Measurements from ENCODE around the gene LYRM4.

The LYRM4 gene

DNA sequence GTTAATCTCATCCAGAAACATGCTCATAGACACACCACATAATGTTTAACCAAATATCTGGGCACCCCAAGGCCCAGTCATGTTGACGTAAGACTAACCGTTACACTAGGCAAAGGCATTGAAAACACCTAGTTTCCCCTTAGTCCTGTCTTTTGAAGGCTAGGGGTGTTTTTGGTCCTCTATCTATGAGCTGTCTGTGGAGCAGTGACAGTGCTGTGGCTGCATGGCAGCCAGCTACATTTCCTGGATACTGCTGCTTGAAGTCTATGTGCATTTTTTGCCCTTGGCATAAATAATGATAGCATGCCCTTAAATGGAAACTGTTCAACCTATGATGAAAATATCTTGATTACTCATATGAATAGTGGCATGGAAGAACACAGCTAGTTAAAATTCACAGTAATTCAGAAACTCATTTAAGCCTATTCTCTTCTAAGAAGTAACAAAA lies 19.2 kb upstream of the LYRM4 start:
- no peak for DNase-seq

DNA sequence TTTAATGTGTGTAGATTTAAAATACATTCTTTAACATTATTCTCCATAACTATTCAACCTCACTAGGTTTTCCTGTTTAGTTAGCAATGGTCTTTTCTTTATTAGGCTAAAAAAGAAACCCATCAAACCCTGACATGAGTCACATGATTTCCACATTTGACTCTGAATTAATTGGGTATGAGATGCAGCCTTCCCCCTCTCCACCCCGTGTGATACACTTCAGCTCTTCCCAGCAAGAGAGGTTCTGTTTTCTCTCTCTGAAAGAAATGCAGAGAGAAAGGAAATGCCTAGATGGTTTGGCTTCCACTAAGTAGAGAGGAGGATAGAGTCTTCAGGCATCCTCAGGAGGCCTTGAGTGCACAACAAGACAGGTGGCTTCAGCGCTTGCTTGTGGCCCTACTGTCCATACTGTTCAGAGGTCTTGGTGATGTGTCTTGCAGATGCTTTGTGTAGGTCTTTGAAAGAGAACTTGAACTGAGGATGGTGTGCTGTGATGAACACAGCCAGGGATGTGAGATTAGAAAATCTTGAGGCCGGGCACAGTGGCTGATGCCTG lies 17.9 kb upstream of the LYRM4 start:
- DNase-seq: no peak

DNA sequence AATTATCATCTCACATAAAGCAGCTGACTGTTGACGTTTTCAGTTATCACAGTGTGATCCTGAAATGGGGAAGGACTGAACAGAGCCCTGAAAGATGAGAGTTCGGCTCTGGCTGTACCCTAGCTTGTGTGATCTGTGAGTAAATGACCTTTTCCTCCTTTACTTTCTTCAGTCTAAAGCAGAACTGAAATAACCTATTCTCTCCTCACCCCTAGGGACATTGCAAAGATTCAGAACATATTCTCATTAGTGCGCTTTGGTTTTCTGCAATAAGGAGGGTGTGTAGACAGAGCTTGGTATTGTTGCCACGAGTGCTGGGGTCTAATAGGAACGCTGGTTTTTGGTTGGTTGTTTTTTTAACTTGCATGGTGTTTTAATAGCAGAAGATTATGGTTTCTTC lies 17.3 kb upstream of the LYRM4 start:
- no peak for DNase-seq

DNA sequence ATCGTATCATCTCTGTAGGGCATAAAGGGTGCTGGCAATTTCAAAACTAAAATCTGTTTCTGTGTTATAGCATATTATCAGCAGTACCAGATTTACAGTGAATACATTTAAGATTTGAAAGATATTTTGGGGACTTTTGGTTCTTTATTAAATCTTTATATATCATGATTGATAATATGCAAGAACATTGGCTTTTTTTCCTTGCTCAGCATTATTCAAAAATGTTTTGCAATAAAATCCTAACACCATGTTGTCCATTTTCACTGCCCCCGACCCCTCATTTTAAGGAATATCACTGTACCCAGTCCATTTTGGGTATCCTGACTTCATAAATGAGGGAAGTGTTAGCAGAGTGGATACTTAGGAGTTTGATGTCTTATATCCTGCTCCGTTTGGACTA lies 16.8 kb upstream of the LYRM4 start:
- no peak for DNase-seq

DNA sequence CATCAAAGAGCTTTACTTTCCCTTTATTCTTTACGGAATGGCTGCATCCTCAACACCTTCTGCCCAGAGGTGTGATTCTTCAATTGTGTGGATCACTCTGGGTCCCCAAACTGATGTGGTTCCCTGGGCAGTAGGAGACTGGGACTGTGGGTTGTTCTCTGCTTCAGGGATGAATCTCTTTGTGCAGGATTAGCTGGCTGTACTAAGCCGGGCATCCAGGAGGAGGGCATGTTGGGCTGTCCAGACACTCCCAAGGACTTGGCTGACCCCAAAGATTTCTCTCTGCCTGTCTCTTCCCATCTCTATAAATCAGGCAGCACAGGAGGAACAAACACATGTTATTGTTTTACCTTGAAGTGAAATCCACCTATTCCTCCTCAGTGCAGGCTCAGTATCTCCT lies 15.8 kb upstream of the LYRM4 start:
- DNase-seq: no peak

DNA sequence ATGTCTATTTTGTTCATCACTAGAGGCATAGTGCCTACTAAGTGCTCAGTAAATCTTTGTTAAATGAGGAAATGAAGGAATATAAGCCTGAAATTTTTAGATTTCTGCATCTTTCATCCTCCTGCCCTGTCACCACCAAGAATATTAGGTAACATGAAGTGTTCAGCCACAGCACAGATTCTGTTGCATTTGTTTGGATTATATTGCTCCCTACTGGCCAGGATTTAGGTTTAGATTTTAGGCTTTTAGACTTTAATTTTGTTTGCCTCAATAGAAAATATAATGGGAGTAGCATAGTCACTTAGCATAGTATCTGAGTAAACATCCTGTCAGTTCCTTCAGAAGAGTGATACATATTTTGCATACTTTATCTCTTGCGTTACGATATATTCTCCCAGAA lies 14.7 kb upstream of the LYRM4 start:
- DNase-seq: no peak

DNA sequence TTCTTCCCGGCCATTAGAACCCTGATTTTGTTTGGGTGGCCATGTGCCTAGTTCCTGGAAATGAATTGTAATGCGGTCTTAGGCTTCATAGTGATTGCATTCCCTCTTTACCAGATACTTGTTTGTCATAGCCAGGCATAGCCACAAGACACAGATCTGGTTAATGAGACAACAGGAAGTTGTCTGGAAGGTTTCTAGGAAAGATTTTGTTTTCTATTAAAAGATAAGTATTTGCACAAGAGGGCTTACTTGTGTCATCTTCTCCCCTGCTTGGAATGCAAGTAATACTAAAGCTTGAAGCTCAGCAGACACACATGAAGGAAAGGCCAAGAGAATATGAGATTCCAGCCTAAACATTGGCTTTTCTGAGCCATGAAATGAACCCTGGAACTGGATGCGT lies 13.5 kb upstream of the LYRM4 start:
- no peak for DNase-seq

DNA sequence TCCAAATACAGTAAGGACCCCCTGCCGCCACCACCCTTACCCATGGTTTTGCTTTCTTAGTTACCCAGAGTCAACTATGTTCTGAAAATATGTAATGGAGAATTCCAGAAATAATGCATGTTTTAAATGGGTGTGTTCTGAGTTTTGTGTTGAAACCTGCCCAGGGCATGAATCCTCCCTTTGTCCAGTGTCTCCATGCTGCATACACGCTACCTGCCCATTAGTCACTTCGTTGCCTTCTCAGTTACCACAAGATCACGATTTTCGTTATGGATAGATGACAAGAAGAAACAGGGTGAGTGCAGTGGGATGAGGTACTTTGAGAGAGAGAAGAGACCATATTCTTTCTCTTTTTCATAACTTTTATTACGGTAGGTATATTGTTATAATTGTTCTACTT lies 11.2 kb upstream of the LYRM4 start:
- no peak for DNase-seq

DNA sequence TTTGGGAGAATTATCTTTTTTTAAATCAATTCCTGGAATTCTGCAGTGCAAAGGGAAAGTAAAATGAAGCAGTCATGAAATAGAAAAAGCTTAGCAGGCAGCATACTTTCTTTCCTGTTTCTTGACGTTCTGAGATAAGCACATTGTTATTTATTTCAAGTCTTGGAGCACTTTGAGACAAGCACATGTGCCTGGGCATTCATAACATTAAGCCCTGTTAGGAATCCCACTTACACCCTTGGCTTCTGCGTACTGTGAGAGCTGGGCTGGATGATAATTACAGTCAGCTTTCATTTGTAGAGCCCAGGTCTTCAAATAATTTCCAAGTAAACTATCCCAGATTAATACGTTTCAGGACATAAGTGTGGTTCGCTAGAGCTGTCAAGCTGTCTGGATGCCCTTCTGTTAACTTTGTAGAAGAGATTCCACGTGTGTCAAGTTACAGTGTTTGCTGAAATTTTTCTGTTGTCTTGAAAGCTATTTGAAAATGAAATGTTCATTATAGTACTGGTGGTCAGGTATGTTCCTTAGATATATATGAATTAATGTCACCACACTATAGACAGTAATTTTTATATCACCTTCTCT lies 9.4 kb upstream of the LYRM4 start:
- no peak for DNase-seq

DNA sequence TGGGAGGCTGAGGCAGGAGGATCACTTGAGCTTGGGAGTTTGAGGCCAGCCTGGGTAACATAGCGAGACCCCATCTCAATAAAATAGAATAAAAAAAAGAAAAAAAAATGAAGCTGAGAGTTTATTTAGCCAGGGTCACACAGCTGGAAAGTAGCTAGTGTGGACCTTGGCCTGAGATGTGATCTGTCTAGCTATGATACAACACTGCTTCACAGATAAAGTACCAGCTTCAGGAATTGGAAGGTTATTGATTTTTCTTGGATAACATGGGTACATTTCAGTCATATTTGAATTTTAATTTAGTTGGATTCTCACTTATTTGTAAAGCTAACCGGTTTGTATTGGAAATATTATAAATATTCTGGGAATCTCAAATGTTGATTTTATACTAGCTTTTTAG lies 5.7 kb upstream of the LYRM4 start:
- DNase-seq: no peak

DNA sequence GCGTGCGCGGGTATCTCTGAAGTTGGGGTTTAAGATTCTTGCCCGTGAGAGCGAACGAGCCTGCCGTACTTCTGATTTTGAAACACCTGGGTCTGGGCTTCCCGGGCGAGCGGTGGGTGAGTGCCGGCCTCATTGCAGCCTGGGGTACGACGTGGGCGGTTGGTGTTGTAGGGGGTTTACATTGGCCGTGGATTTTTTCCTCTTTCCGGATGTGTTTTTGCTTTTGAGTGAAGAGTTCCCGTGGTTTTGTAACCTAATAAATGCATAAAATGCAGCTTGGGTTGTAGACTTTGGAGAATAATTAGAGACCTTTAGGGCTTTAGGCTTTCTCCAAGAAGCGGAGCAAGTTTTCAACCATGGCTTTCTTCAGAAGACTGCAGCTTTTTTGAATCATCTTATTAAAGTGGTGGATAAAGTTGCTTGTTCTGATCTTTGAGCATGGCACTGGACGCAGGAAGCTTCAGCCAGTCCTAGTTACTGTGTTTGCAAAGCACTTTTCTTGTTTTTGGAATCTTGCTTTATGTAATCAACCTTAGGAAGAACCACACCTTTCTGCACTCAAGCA lies 877 bp upstream of the LYRM4 start:
- DNase-seq: no peak

DNA sequence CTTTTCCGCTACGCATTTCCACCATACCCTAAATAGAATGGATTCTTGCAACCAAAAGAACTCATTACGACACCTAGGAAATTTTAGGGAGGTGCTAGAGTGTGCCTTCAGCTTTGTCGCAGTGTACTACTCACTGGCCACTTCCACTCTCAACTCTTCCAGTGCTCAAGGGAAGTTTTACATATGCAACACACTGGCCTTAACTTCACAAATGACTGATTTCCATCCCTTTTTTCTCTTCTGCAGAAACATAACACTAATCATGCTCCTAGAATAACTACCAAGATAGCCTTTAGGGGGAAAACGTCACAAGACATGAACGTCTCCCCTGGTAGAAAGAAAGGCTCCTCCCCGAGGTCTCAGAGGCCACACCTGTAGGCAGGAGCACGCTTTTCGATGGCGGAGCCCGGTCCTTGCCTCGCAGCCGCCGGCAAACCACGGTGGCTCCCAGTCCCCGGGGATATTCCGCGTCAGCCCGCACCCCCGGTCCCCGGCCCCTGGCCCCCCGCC lies 584 bp downstream of the LYRM4 start:
- no peak for DNase-seq

DNA sequence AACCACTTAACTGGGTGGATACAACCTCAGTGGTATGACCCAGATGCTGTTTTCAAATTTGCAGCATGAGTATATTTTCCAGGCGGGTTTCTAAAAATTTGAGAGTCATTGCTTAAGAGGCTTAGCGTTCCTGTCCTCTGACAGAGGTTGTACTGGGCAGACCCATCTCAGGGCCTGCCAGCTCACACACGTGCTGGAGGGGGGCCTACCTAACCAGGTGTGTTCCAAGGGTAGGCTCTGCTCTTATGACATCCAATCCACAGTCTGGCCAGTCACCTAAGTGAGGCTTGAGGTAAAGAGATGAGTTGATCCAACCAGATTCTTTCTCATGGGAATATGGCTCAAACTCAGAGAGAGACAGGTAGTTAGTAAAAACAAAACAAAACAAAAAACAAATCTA lies 1.3 kb downstream of the LYRM4 start:
- DNase-seq: no peak

DNA sequence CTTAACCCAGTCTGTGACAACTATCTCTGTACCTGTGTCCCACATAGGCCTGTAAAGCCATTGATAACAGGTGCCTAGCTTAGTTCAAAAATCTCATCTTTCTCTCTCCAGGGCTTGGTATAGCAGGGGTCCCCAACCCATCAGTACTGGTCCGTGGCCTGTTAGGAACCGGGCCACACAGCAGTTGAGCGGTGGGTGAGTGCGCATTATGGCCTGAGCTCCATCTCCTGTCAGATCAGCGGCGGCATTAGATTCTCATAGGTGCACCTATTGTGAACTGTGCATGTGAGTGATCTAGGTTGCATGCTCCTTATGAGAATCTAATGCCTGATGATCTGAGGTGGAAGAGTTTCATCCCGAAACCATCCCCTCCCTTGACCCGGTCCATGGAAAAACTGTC lies 3.4 kb downstream of the LYRM4 start:
- no peak for DNase-seq

DNA sequence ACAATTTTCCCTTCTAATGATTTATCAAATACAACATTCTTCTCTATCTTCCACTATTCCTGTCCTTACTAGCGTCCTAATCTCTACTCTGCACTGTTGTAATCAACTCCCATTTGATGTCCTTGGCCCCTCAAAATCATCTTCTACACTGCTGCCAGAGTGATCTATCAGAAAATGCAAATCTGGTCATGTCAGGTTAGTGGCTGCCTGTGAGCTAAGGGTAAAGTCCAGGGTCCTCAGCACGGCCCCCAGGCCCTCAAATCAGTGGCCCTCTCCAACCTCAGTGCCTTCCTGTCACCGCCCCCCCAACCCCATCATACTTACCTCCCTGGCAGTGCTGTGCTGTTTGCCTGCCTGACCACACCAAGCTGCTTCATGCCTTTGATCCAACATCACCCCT lies 3.8 kb downstream of the LYRM4 start:
- DNase-seq: no peak

DNA sequence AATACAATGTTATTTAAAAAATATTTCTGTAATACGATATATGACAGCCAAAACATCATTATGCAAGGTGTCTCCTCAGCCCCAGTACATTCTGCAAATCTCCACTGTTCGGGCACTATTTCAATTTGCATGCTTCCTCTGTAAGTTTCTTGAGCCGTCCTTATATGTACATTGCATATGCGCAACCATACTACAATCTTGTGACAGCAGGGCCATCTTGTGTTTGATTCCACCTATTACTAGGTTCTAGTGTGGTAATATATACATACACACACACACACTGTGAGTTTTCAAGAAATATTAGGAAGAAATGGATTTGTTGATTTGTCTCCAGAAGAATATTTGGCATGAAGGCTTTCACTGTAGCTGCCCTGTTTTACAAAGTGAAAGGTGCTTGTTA lies 9.8 kb downstream of the LYRM4 start:
- DNase-seq: no peak

DNA sequence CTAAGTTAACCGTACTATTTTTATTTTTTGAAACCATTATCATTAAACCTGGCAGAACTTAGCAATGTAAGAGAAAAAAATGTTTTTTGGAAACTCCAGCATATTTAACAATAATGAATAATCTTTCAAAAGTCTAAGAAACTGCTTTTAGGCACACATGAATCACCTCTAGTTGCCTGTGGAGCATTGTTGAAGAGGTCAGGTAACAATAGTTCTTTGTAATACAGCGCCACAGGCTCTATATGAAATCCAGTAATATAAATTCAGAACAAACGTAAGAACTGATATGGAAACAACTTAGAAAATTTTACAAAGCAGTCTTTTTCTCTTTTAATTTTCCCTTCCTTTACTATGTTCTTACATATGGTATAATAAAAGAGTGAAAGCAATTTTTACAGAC lies 10.3 kb downstream of the LYRM4 start:
- DNase-seq: no peak

DNA sequence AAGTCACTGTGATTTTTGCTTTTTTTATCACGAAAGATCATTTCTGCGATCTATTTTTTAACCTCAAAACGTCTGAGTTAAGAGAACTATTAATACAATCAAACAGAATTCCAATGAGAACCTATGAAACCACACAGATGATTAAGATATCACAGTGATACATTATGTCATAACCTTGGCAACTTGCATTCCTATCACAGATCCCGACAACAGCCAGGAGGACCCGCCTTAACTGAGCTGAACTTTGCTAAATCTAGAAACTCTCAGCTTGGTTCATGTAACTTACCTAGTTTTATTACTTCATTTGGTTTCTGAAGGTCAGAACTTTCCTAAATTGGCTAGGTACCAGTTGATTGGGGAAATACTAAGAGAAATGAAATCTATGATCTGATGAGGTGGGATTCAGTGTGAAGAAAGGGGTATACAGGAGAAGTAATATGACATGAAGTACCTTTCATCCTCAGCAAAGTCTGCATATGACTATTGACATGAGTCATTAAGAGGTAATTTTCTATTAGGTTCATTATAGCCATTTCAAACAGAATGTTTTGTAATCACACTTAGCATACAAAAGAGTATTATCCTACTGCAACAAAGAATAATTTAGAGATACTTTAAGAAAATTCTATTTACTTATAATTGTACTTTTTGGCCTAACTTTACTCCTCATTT lies 11.2 kb downstream of the LYRM4 start:
- no peak for DNase-seq

DNA sequence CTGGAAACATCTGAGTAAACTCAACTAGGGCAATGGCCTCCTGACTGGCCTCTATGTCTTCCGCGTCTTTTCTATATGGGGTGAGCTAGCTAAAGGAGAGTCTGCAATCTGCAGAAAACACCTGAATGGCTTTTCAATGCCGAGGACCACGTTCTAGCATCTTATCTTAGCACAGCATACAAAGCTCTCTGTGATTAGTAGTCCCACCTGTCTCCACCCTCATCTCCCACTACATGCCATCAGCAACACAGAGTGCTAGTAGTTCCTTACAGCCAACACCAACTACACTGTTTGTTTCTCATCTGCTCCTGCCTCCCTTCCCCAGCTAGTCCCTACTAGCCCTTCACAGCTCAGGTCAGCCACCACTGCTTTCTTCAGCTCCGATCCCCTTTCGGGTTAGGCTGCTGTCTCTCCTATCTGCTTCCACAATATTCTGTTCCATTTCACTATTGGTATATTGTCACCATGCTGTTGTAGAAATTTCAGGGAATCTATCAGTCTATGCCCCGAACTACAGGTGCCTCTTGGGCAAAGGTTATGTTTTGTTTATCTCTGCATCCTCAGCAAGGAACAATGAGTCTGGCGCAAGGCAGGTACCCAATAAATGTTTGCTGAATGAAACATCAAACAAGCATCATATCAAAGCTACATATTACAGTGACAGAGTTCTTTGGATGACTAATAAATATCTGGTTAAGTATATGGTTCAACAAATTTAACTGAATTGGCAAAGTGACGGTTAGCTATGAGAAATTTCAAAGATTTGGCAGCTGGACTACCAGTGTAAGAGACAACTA lies 12.2 kb downstream of the LYRM4 start:
- no peak for DNase-seq

DNA sequence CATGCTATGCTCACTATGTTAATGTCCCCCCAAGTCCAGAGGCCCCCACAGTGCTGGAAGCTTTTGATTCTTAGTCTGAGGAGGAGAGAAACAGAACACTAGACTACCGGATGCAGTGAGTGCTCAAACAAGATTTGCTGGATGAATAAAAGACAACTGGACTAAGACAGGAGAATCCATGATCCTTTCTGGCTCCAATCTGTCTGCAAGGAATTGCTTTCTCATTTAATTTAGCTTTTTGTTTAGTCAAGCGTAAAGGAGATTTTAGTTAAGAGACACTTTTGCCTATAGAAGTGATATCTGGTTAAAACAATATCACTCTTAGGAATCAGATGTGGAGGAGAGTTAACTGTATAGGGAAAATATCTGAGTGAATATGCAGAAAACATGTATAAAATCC lies 13.5 kb downstream of the LYRM4 start:
- DNase-seq: no peak

DNA sequence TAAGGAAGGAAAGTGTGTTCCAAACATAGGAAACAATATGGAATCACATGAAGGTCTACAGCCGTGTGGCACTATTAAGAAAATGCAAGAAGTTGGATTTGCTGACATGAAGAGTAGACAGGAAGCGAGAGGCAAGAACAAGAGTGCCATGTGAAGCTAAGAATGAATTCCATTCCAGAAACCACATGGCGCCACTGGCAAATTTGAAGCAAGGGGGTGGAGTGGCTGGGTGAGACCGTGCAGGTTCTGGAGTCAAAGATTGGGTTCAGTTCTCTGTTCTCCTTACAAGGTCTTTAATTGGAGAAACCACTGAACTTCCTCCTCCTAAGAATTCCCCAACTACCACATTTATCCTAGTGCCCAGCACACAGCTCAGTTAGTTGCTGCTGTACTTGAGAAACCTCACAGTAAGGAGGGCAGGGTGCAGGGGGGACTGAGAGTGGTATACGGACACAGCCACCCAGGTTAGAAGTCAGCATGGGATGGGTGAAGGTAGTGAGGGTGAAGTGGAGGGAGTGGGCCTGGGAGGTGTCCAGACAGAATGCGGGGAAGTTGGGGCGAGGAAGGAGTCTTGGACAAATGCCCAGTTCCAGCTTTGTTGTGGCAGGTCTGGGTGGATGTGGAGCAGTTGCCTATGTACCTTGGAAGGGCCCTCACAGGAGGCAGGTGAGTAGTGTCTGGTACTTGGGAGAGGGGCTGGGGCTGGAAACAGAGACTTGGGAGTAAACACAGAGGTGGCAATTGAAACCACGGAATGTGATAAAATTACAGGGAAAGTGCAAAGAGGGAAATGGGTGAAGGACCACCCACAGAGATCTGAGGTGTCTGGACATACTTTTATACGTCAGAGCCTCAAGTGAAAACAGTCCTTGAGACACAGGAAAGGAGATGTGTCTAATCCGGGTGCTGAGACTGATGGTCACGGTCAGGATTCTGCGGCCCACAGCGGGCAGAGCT lies 14.3 kb downstream of the LYRM4 start:
- no peak for DNase-seq

DNA sequence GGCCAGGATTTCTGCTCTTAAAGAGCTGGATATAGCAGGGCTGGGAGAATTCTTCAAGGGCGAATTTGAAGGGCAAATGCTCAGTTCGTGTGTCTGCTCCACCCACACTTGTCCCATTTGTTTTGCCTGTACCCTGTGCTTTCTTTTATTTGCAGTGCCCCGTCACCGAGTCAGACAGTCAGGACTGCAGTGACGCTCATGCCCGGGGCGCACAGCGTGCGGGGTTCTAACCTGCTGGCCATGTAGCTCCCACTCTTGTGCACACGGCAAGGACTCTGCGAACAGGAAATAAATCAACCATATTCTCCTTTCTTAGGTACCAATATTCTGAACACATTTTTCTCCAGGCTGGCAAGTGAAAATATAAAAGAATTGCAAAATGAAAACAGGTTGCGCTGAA lies 17.7 kb downstream of the LYRM4 start:
- DNase-seq: no peak

Measured in DMS153 (cell line).